ENCODE results near the gene PRAME.
"Not testable (repeated sequence)": the region's sequence is repeated elsewhere in the genome, so short reads cannot be mapped to it uniquely, and the experiment has no call there.

Gene PRAME

GRCh38 chr22:22521631-22522030 is 37.4 kb downstream of the PRAME start:
- DNase-seq (ENCODE audit: low read depth) = no peak

DNA sequence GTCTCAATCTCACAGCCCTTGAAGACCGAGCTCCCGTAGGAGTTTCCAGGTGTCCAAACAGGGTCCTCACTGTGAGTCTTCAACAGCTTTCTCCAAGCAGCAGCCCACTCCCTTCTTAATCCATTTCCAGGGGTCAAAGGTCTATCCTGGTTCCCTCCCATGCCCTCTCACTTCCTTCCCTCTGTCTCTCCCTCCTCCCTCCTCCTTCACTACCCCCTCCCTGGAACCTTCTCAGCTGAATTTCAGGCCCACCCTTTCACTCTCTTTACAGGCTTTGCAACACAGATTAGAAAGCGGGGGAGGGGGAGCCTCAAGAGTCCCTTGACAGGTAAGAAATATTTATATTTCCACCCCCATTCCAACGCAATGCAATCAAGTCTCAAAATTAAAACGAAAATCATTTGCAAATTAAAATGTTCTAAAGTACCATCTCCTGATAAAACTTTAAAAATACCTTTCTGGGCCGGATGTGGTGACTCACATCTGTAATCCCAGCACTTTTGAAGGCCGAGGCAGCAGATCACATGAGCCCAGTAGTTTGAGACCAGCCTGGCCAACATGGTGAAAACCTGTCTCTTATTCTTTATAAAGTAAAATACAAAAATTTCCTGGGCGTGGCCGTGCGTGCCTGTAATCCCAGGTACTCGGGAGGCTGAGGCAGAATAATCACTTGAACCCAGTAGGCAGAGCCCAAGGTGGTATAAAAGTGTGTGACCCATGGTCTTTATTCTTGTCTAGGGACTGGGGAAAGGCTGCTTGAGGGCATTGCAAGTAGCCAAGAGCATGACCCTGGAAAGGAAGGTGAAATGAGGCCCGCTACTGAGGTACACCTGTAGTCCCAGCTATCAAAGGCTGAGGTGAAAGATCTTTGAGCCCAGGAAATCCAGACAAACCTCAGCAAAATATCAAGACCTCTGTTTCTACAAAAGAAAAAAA is 38.1 kb downstream of the PRAME start:
- DNase-seq (ENCODE audit: low read depth) = no peak

GRCh38 chr22:22520020-22520656 is 38.9 kb downstream of the PRAME start, which contains the start of gene ZNF280A:
TSS of gene ZNF280A (minus strand) at chr22:22520270. CDS start at chr22:22515630, 4,640 bp downstream.
- DNase-seq (ENCODE audit: low read depth) = no peak

- DNase-seq (ENCODE audit: low read depth) = no peak
Measured at GRCh38 chr22:22519591-22519990, 39.5 kb downstream of the PRAME start.

GRCh38 chr22:22516992-22517391 is 42.1 kb downstream of the PRAME start:
- DNase-seq (ENCODE audit: low read depth) = no peak

DNA sequence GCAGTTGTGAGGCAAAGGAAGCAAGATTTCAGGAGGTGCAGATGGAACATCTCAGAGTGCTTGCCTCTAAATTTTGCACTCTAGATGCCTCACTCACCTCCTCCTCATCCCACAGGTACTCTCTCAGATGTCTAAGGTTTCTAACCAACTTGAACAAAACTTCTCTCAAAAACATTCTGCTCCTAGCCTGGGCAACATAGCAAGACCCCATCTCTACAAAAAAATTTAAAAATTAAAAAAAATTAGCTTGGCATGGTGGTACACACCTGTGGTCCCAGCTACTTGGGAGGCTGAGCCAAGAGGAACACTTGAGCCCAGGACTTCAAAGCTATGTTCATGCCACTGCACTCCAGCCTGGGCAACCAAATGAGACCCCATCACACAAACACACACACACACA is 43.2 kb downstream of the PRAME start:
- no peak for DNase-seq (ENCODE audit: low read depth)

DNA sequence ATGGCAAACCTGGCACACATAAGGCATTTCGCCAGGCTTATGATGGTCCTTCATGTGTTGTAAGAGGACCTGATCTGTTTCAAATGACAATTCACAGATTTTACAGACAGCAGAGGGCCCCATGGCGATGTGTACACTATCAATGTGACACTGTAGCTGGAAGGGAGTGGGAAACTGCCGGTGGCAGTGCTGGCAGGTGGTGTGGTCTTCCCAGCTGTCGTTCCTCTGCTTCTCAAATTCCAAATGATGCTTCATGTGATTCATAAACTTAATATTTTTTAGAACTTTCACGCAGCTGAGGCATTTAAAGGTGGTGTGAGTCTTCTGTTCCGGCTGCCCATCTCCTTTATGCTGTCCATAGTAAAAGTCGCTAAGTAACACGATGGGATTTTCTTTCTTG is 44.6 kb downstream of the PRAME start:
- DNase-seq (ENCODE audit: low read depth) = not testable (repeated sequence)

DNA sequence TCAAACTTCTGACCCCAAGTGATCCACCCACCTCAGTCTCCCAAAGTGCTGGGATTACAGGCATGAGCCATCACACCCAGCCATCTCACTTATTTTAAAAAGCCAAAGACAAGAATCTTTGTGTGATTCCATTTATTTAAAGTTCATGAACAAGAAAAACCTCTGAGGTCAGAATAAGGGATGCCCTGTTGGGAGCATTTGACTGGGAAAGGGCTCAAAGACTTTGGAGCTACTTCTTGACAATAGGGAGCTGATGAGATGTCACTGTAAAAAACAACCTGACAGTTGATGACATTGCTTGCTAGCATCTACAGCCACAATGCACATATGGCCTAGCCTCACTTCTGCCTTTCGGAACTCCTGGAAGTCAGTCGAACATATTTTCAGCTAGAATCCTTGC is 45.4 kb downstream of the PRAME start:
- no peak for DNase-seq (ENCODE audit: low read depth)

GRCh38 chr22:22512951-22513350 is 46.1 kb downstream of the PRAME start:
- DNase-seq (ENCODE audit: low read depth) = no peak

DNA sequence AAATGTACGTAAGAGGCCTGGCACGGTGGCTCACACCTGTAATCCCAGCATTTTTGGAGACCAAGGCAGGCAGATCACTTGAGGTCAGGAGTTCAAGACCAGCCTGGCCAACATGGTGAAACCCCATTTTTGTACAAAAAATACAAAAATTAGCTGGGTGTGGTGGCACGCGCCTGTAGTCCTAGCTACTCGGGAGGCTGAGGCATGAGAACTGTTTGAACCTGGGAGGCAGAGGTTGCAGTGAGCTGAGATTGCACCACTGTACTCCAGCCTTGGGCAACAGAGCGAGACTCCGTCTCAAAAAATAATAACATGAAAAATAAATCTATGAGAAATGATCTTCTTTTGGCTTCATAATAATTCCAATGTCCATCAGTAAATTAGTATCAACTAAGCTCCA is 48.2 kb downstream of the PRAME start:
- not testable (repeated sequence) for DNase-seq (ENCODE audit: low read depth)

- not testable (repeated sequence) for DNase-seq (ENCODE audit: low read depth)
Measured at GRCh38 chr22:22509912-22510311, 49.2 kb downstream of the PRAME start.

GRCh38 chr22:22508274-22509176 is 50.5 kb downstream of the PRAME start, which contains the start of gene ZNF280B:
TSS of gene ZNF280B (minus strand) at chr22:22508742. CDS start at chr22:22489398, 19,344 bp downstream.
- DNase-seq (ENCODE audit: low read depth) = peak; percentile 8

- no peak for DNase-seq (ENCODE audit: low read depth)
Measured at GRCh38 chr22:22507743-22508273, 51.3 kb downstream of the PRAME start.

DNA sequence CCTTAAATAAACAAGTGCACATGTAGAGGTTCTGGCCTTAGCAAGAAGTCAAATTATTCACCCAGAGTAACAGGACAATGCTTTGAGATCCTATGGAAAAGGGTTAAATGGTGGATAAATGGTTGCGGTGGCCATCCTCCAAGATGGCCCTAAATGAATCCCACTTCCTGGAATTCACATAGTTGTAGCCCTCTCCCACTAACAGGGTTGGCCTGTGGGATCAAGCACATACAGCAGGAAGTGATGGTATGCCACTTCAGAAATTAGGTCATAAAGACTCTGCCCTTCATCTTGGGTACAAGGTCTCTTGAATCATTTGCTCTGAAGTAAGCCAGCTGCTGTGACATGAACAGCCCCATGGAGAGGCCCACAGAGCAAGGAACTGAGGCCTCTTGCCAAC is 52.3 kb downstream of the PRAME start:
- DNase-seq (ENCODE audit: low read depth) = no peak

- DNase-seq (ENCODE audit: low read depth) = no peak
Measured at GRCh38 chr22:22498267-22498666, 60.8 kb downstream of the PRAME start.

Measured in GM04504 (cell line).